Upper lobe of left lung (tissue), 6 donors: ENCODE results near the gene CINP. TPM values are rescaled to one million over a fixed set of nuclear protein-coding genes. Genes with fewer than 3 reads are reported as not detected.

Experiments used
- ATAC-seq, 2 donors: fragments of 200-7000 bp; cut with Tn5 transposase; one replicate each; pipeline ENCODE4 v1.9.1; 2022; ENCODE audit warnings: mild to moderate bottlenecking in 2 of 2, moderate library complexity in 2 of 2; ENCODE audit not compliant: low FRiP score in 2 of 2
- DNase-seq, 2 donors: peaks; one replicate each; pipeline ENCODE4 v3.0.0-alpha.2; 2019 to 2020
- H3K27ac ChIP-seq, 4 donors: fragments of 200-600 bp; sonication (generic); one replicate each; pipeline ENCODE4 v1.5.1; 2016 to 2019
- H3K27me3 ChIP-seq, 4 donors: fragments of 200-600 bp; sonication (generic); one replicate each; pipeline ENCODE4 v1.5.1; 2017 to 2019
- H3K36me3 ChIP-seq, 4 donors: fragments of 200-600 bp; sonication (generic); one replicate each; pipeline ENCODE4 v1.5.1; 2016 to 2019
- H3K4me1 ChIP-seq, 4 donors: fragments of 200-600 bp; sonication (generic); one replicate each; pipeline ENCODE4 v1.5.1; 2018 to 2019
- H3K4me3 ChIP-seq, 4 donors: fragments of 200-600 bp; sonication (generic); one replicate each; pipeline ENCODE4 v1.5.1; 2017 to 2019; ENCODE audit warnings: mild to moderate bottlenecking in 2 of 4, moderate library complexity in 1 of 4
- H3K9me3 ChIP-seq, 4 donors: fragments of 200-600 bp; sonication (generic); one replicate each; pipeline ENCODE4 v1.5.1; 2018 to 2019
- CTCF ChIP-seq, 6 experiments: fragments of 450-650 bp in 4 of 6; fragments of 200-600 bp in 2 of 6; sonication (generic) in 2 of 6; IDR thresholded peaks; one replicate each; pipeline ENCODE4 v1.5.1; 2016 to 2019; ENCODE audit warnings: antibody characterized with exemption in 6 of 6
- EP300 ChIP-seq, 4 donors: sonication (generic); formaldehyde crosslinking; IDR thresholded peaks; one replicate each; pipeline ENCODE4 v1.5.1; 2017; ENCODE audit warnings: antibody characterized with exemption in 4 of 4, control low read depth in 2 of 4
- POLR2A ChIP-seq, 4 donors: fragments of 450-650 bp; IDR thresholded peaks; one replicate each; pipeline ENCODE4 v1.5.1; 2016 to 2017; ENCODE audit warnings: antibody characterized with exemption in 4 of 4, mild to moderate bottlenecking in 2 of 4
- POLR2AphosphoS5 ChIP-seq, 2 donors: sonication (generic); formaldehyde crosslinking; IDR thresholded peaks; one replicate each; pipeline ENCODE4 v1.5.1; 2017; ENCODE audit warnings: antibody characterized with exemption in 2 of 2
- WGBS, 2 donors: methylation state at CpG; one replicate each; pipeline ENCODE4 v1.1.5; 2017 to 2018; 5-methylcytosine and 5-hydroxymethylcytosine counted together
- total RNA-seq, 6 donors: library from RNA; depleted of rRNA in 4 of 6; stranded (reverse); fragments of >200 nt in 4 of 6; gene quantifications; one replicate each; pipeline versions ENCODE4 v1.1.0 to v1.2.1, GENCODE V29; 2016 to 2021
- donor health status: DM: no; HTN: no; CAD: no; lungs with moderate emphysema.
- donor health status: DM: no; HTN: yes; CAD: no; lungs with severe emphysema.

The CINP gene
- total RNA-seq, 6 donors from 2014 or later = 13.6 to 37.7 (median 31.1) TPM

- TF ChIP-seq POLR2AphosphoS5 (IDR thresholded peaks at IDR 0.05) = peak; percentile 54 to 69
- peak; percentile 54 to 94 (median 88) for TF ChIP-seq CTCF (IDR thresholded peaks at IDR 0.05)
- no peak for TF ChIP-seq POLR2A (IDR thresholded peaks at IDR 0.05)
- H3K36me3 ChIP-seq = no peaks in the 10 kb centered on the region
- WGBS, 2 donors = 1 to 3% methylated on average over 19 to 54 of the region's 54 CpGs
- H3K4me1 ChIP-seq = peaks cover 35 to 50% (median 40%) of the 10 kb centered on the region in 4 donors
- peak overlapping the region; percentile 72 to 87 (median 78) for H3K27ac ChIP-seq
- H3K4me3 ChIP-seq = peak overlapping the region; percentile 33 to 66 (median 50)
- H3K27me3 ChIP-seq = no peaks in the 10 kb centered on the region
- ATAC-seq (peak; percentile 90), DNase-seq (peak; percentile 96 to 100)
- no peaks in the 10 kb centered on the region for H3K9me3 ChIP-seq
Measured at GRCh38 chr14:102316743-102317563, 45.7 kb downstream of the CINP start.

GRCh38 chr14:102316338-102316742, 46.4 kb downstream of the CINP start:
- 1 to 3% methylated on average over 10 of the region's 10 CpGs for WGBS, 2 donors
- Histone ChIP-seq H3K27ac (peak overlapping the region; percentile 72 to 87 (median 78)), H3K27me3 (no peaks in the 10 kb centered on the region), H3K4me1 (peaks cover 35 to 50% (median 40%) of the 10 kb centered on the region in 4 donors), H3K36me3 (no peaks in the 10 kb centered on the region), H3K9me3 (no peaks in the 10 kb centered on the region), H3K4me3 (peak overlapping the region in 3 of 4 donors; percentile 45 to 66 (median 56))
- TF ChIP-seq POLR2A (IDR thresholded peaks at IDR 0.05) = no peak
- no peak for TF ChIP-seq EP300 (IDR thresholded peaks at IDR 0.05)
- no peak for TF ChIP-seq CTCF (IDR thresholded peaks at IDR 0.05)
- no peak for TF ChIP-seq POLR2AphosphoS5 (IDR thresholded peaks at IDR 0.05)
- DNase-seq (no peak), ATAC-seq (no peak)

GRCh38 chr14:102315121-102315520, 47.6 kb downstream of the CINP start:
- DNase-seq (no peak), ATAC-seq (no peak)
- no peak for TF ChIP-seq EP300 (IDR thresholded peaks at IDR 0.05)
- TF ChIP-seq POLR2AphosphoS5 (IDR thresholded peaks at IDR 0.05) = no peak
- TF ChIP-seq POLR2A (IDR thresholded peaks at IDR 0.05) = no peak
- TF ChIP-seq CTCF (IDR thresholded peaks at IDR 0.05) = no peak
- Histone ChIP-seq H3K4me3 (peak overlapping the region in 1 of 4 donors; percentile 63), H3K4me1 (peaks cover 27 to 39% (median 32%) of the 10 kb centered on the region in 4 donors), H3K27ac (no peak overlapping the region), H3K27me3 (no peaks in the 10 kb centered on the region), H3K36me3 (no peaks in the 10 kb centered on the region), H3K9me3 (no peaks in the 10 kb centered on the region)
- WGBS, 2 donors = 88 to 95% methylated on average over 6 of the region's 6 CpGs

GRCh38 chr14:102314242-102315011, 48.3 kb downstream of the CINP start:
- H3K4me3 ChIP-seq = peak overlapping the region; percentile 34 to 63 (median 46)
- H3K27ac ChIP-seq = peak overlapping the region in 2 of 4 donors; percentile 19 to 26
- TF ChIP-seq POLR2AphosphoS5 (IDR thresholded peaks at IDR 0.05) (peak in 1 of 2 donors; percentile 25), CTCF (IDR thresholded peaks at IDR 0.05) (peak; percentile 94 to 97 (median 96)), EP300 (IDR thresholded peaks at IDR 0.05) (no peak), POLR2A (IDR thresholded peaks at IDR 0.05) (no peak)
- H3K36me3 ChIP-seq = no peaks in the 10 kb centered on the region
- no peaks in the 10 kb centered on the region for H3K27me3 ChIP-seq
- DNase-seq (peak; percentile 91 to 97), ATAC-seq (peak; percentile 90 to 91)
- H3K4me1 ChIP-seq = peaks cover 26 to 38% (median 32%) of the 10 kb centered on the region in 4 donors
- no peaks in the 10 kb centered on the region for H3K9me3 ChIP-seq
- WGBS, 2 donors = 6 to 7% methylated on average over 49 to 51 of the region's 52 CpGs
